HL-60/S4 treated with phorbol 12-myristate 13-acetate at 8.2 ng/mL for 4 days and 3 days (cell line): ENCODE results near the gene FOLH1.
"Not testable (repeated sequence)": the region's sequence is repeated elsewhere in the genome, so short reads cannot be mapped to it uniquely, and the experiment has no call there.

Experiments used
- in situ Hi-C: fragments of 300-500 bp; cut with MboI; formaldehyde crosslinking; loops from 2 replicates; pipeline ENCODE4 v1.15.0; 2022; ENCODE audit warnings: low sequenced_read_pairs

FOLH1 gene

DNA sequence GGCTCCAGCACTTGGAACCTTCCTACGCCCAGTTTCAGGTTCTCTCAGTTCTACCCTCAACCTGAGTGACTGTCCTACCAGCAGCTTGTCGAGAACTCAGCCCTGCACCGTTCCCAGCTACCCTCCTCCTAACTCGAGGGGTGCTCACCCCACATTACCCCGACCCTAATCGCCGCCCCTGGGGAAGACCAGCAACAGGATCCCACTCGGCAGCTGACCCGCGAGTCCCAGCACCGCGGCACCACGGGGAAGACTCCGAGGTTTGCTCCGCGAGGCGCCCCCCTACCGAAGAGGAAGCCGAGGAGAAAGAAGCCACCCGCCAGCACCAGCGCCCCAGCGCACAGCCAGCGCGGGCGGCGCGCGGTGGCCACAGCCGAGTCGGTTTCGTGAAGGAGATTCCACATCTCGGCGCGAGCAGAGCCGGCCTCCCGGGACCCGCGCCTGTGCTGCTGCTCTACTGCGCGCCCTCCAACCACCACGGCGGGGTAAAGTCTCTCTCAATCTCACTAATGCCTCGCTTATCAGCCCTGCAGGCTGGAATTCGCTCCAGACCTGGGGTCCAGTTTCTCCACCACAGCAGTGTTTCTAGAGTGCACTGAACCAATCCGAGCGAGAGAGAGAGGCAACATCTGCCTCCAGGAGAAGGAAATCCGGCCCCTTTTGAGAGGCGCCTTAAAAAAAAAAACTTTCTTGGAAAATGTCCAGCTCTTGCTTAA is at the start of gene FOLH1:
Gene FOLH1 (minus strand): TSS at position 597 of the 716 bp plus-strand sequence. CDS start 193 bp downstream, at position 404.
- in situ Hi-C loops = no loop called here

DNA sequence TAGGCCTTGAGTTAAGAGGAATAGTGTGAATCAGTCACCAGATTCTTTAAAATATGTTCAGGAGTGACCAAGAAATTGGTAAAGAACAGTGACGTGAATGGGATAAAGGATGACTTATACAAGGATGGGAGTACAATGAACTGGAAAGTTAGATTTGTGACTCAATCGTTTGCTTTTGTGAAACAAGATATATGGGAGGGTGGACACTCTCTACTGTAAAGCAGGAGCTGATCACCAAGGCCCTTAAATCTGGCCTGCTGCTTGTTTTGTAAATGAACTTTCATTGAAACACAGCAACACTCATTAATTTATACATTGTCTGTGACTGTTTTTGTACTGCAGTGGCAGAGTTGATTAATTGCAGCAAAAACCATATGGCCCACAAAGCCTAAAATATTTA is 46.7 kb upstream of the FOLH1 start:
- in situ Hi-C loops = not testable (repeated sequence)

DNA sequence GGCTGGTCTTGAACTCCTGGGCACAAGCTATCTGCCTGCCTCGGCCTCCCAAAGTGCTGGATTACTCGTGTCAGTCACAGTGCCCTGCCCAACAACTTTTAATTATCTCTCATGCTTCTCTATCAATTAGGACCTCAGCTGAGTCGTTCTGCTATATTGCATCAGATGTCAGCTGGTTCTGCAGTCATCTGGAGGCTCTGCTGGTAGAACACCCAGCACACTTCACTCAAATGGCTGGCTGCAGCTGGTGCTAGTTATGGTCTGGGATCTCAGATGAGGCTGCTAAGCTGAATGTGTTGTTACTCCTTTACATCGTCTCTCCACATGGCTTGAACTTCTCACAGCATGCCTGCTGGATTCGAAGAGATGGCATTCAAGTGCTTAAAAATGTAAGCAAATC is 42.8 kb upstream of the FOLH1 start:
- in situ Hi-C loops = not testable (repeated sequence)

DNA sequence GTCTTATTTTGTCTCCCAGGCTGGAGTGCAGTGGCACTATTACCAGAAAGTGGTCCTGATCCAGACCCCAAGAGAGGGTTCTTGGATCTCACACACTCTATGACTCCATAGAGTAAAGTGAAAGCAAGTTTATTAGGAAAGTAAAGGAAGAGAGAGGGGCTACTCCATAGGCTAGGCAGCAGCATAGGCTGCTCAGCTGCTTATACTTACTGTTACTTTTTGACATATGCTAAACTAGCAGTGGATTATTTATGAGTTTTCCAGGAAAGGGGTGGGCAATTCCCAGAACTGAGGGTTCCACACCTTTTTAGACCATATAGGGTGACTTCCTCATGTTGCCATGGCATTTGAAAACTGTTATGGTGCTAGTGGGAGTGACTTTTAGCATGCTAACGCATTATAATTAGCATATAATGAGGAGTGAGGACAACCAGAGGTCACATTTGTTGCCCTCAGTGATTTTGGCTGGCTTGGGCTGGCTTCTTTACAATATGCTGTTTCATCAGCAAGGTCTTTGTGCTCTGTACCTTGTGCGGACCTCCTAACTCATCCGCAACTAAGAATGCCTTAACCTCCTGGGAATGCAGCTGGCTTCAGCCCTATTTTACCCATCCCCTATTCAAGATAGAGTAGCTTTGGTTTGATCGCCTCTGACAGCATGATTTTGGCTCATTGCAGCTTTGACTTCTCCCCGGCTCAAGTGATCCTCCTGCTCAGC is 42.2 kb upstream of the FOLH1 start:
- in situ Hi-C loops = not testable (repeated sequence)

DNA sequence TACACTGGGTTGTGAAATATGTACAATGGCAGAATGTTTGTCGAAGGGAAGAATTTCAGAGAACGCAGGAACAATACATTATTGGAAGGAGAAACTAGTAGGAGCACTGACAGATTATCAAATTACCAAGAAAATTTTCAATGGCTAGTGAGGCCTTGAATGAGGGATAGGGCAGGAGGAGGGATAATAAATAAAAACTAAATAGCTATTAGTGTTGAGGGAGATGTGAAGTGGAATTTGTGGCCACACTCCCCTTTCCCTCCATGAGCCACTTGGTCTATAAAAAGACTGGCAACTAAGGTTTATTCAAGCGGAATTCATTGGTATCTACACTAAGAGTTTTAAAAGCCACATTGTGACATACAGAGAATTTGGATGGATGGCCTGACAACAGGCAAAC is 41.0 kb upstream of the FOLH1 start:
- in situ Hi-C loops = not testable (repeated sequence)

DNA sequence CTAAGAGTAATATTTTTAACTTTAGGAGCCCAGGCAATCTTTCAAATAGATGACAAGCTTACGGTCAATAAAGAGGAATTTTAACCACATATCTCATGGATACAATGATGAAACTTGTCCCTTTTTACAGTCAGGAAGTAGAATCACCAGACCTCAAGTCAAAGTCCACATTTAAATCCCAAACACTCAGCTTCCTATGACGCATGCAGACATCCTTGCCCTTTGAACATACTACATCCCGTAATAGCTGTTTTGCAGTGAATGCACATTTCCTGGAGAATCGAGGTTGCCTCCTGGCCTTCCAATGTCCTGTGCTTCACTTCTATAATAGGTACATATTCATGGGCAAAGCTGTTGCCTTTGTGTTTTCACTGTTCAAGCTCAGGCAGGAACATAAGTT is 25.3 kb upstream of the FOLH1 start:
- in situ Hi-C loops = not testable (repeated sequence)

DNA sequence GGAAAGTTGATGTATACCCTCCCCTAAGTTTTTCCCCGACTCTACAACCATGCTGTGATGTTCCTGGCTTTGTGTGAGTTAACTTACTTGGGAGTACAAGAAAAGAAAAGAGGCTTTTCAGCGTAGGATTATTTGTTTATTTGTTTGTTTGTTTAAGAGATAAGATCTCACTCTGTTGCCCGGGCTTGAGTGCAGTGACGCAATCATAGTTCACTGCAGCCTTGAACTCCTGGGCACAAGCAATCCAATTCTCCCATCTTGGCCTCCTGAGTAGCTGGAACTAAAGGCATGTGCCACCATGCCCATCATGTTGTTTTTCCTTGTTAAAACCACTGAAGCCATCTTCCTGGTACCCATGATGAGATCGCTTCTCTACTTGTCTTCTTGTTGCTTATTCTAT is 24.6 kb upstream of the FOLH1 start:
- in situ Hi-C loops = not testable (repeated sequence)

DNA sequence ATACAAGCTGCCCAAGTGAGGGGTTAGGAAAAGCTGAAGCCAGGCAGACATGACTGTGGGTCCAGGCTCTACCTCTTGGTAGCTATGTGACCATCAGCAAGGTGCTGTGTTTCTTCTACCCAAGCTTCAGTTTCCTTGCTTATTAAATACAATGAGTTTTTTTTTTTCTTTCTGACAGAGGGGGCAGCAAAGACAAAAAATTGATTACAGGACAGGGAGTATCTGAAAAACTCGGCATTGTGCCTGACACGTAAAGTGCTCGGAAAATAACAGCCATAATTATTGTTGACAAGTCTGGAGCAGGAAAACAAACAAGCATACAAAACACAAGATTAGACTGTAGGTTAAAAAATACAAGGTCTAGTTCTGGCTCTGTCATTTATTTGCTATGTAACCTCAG is 23.3 kb upstream of the FOLH1 start:
- in situ Hi-C loops = not testable (repeated sequence)

DNA sequence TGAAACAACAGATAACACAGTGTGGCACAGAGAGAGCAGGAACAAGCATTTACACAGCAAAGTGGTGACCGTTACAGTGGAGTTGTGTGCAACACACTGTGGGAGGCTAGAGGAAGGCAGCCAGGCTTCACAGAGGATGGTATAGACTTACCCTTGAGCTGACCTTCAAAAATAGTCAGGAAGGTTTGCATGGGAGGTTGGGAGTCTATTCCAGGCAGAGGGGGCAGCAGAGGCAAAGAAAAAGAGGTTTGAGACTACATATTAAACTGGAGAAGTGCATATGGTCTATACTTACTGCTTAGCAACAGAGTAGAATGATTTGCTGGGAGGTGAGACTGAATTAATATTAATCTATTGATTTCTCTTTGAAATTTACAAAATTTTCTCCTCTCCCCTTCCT is 22.1 kb upstream of the FOLH1 start:
- in situ Hi-C loops = not testable (repeated sequence)

DNA sequence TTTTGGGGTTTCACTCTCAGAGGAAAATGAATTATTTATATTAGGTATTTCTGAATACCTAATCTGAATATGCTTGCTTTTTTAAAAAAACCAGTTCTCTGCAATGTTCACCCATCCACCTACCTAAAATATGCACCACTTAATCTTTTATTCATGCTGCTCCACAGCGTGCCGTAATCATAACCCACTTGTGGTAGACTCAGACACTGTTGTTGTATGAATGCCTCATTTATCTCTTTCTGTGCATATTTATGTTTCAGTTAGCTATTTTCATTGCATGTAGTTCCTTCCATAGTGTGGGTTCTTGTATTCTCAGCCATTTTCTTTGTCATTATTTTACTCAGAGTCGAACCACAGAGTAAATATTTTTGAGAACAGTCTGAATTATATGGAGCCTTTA is 21.6 kb upstream of the FOLH1 start:
- in situ Hi-C loops = not testable (repeated sequence)

DNA sequence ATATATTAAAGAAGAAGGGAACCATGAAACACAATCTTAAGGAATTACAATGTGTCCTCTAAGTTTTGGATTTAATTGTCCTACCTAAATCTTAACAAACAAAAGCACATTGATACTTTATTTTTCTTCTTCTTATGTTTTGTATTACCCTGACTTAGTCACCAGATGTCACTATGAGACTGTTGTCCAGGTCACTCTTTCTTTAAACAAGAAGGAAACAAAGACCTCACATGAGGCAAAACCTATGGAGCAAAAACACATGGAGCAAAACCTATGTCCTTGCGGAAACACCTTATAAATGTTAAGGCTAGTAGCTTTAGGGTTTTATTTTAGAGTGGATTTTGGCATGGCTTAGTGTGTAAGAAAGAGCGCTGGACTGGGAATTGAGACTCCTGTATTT is 20.7 kb upstream of the FOLH1 start:
- in situ Hi-C loops = not testable (repeated sequence)

DNA sequence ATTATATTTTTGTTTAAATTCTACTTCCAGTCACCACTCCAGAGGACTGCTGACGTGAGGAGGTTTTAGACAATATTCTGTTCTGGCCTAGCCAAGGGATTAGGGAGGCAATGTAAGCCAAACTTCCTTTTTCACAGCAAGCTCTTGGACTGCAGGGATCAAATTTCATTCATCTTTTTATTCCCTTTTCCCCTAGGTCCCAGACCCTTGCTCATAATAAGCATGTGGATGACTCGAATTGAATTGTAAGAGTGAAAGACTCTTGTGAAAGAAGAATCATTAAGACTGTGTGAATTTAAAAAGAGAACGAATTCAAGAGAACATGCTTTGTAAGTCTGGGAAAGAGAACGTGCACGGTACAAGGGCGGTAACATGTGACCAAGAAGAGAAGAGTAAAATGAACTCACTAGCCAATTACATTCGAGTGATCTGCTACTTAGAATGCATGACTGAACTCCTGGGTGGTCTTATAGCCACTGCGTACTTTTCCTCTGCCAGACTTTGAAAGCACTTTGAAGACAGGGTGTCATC is 16.9 kb upstream of the FOLH1 start:
- in situ Hi-C loops = not testable (repeated sequence)

DNA sequence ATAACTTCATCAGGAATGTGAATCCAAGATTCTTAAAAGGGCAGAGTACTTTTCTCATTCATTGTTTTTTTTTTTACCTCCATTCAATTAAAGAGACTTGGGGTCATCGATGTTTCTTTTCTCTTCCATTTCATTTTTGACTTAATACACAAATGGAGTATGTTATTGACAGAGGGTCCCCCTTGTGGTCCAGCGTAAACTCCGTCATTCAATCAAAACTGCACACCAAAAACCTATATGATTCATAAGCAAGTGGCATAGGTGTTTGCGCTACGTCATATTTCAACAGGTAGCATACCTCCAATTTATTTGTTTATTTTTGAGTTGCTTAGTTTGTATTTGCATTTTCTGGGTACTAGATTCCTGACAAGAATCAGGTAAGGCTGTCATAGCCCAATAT is 12.7 kb upstream of the FOLH1 start:
- in situ Hi-C loops = no loop called here

DNA sequence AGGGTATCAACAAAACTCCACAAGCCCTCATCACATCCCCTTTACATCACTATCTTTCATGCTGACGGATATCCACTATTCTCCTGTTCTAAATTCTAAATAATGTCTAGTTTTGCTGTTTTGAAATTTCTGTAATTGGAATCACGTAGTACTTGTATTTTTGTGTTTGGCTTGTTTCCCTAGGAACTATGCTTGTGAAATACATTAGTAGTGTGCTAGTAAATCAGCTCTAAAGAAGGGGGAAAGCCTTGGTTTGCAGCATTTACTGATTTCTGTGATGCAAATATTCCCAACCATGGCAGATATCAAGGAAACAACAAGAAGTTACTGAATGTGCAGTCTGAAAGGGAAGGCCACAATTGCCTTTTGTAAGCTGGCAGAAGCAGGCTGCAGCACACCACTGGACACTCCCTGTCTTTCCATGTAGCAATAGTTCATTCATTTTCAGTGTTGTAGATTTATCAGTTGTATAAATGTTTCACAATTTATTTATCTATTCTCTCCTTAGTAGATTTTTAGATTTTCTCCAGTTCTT is 4.7 kb upstream of the FOLH1 start:
- in situ Hi-C loops = no loop called here

DNA sequence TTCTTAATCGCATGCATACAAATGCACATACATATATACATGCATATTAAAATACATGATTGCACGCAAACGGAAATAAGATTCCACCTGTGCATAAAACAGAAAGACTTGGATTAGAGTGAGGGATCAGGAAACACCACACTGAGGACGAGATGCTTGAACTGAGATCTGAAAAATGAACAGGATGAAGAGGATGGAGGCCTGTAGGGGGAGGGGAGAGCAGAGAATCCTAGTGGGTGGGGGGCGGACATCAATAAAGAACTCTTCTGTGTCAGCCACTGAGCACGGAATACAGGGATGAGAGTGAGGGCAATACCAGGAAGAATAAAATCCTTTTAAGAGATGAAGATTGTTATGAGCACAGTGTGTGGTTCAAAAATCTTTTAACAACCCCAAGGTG is 1.4 kb downstream of the FOLH1 start:
- in situ Hi-C loops = not testable (repeated sequence)

DNA sequence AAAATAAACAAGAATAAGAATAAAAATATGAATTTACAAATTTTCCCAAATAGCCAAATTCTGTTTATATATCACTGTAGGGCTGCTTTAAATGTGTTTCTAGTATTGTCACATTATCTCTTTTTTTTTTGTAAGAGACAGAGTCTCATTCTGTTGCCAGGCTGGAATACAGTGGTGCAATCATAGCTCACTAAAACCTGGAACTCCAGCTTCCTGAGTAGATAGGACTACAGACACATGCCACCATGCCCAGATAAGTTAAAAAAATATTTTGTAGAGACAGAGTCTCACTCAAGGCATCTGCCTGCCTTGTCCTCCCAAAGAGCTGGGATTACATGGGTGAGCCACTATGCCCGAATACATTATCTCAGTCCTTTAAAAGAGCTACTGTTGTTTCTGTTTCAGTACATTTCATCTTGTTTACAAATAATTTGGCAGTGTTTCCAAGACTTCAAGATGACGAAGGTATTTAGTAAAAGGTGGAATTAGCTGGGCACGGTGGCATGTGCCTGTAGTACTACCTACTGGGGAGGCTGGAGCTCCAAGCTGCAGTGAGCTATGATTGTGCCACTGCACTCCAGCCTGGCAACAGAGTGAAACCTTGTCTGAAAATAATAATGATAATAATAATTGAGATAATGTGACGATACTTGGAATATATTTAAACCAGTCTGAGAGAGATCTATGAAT is 6.0 kb downstream of the FOLH1 start:
- in situ Hi-C loops = no loop called here

DNA sequence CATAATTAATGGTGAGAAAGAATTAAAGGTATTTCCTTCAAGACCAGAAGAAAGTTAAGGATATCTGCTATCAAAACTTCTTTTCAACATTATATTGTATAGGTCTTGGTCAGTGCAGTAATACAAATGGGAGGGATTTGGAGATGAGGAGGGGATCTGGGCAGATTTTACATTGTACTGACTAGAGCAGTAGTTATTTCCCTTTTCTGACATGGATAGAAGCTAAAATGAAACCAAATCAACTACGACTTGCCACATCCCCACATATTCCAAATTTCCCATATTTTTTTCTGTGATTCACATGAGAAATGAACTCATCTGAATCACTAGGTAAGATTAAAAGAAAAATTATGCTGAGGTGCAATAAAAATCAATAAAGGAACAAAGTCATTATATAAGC is 11.6 kb downstream of the FOLH1 start:
- in situ Hi-C loops = not testable (repeated sequence)

DNA sequence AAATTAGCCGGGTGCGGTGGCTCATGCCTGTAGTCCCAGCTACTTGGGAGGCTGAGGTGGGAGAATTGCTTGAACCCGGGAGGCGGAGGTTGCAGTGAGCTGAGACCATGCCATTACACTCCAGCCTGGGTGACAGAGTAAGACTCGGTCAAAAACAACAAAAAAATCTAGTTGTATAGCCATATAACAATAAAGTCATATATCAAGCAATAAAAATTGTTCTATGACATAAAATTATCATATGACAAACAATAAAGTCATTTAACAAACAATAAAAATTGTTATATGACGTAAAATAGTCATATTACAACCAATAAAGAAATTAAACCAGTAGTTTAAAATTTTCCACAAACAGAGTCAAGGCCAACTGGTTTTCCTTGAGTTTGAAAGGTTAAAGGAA is 12.4 kb downstream of the FOLH1 start:
- in situ Hi-C loops = not testable (repeated sequence)

DNA sequence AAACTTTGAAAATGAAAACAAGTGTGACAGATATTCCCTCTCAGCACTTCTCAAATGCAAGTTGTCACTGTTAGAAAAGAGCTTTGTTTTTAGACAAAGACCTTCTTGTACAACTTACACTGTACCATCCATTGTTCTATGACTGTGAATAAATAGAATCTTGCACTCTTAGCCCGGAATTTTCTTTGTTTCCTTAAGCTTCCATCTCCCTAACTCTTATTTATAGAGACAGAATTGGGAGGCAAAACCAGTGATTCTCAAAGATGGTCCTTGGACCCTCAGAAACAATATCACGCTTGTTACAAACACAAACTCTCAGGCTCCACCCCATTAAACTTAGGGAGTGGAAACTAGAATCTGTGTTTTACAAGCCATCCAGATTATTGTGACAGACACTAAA is 18.1 kb downstream of the FOLH1 start:
- in situ Hi-C loops = not testable (repeated sequence)

DNA sequence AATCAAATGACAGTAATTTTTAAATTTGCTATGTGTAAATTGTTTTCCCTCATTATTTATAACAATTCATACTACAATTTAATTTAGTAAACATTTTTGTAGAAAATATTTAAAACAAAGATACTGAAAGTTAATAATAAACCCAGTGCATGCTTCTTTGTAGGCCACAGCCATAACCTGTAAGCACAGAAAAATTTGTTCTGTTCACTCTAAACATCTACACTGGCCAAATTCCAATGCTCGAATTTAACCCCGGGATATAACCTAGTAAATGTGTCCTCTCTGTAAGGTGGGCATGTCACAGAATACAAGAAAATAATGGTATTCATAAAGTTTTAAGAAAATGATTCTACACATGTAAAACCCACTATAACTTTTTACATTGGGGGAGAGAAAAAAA is 22.2 kb downstream of the FOLH1 start:
- in situ Hi-C loops = not testable (repeated sequence)

DNA sequence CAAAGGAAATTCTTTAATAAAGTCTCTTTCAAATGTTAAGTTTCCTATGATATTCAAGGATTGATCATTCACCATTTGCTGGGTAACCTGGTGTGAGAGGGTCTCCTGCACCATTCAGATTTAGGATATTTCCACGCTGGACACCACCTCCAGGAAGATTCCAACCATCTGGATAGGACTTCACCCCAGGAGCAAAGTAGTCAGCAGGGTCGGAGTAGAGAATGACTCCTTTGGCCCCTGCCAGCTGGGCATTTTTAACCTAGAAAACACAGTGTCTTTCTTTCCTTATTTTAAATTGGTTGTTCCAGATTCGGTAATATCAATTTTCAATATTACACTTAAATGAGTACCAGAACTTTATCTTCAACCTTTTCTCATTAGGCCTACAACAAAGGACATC is 22.8 kb downstream of the FOLH1 start:
- in situ Hi-C loops = not testable (repeated sequence)
